HepG2 (cell line): ENCODE data around the gene KLHL28.
"Not testable (repeated sequence)": the region's sequence is repeated elsewhere in the genome, so short reads cannot be mapped to it uniquely, and the experiment has no call there.

ENCODE experiments used
- PBX2 ChIP-seq: IDR thresholded peaks from 2 replicates; pipeline ENCODE4 v1.6.1; 2016; ENCODE audit warnings: control low read depth
- RXRA ChIP-seq: sonication (generic); formaldehyde crosslinking; IDR thresholded peaks from 2 replicates; pipeline ENCODE4 v1.5.1; 2020; ENCODE audit warnings: missing genetic modification reagents
- U2AF1 ChIP-seq: fragments of 200-400 bp; formaldehyde crosslinking; optimal IDR thresholded peaks from 2 replicates; pipeline ENCODE3; 2017; ENCODE audit warnings: mild to moderate bottlenecking, low read depth, low read length

GRCh38 chr14:44891726-44892372 lies 69.9 kb downstream of the KLHL28 start:
- TF ChIP-seq PBX2, RXRA, U2AF1: not testable (repeated sequence)
